ENCODE measurements around the gene FTCD.
A peak's percentile ranks its signal among the peaks of the same experiment; 100 is the strongest.
"Not testable (repeated sequence)": the region's sequence is repeated elsewhere in the genome, so short reads cannot be mapped to it uniquely, and the experiment has no call there.

Gene FTCD, protein sequence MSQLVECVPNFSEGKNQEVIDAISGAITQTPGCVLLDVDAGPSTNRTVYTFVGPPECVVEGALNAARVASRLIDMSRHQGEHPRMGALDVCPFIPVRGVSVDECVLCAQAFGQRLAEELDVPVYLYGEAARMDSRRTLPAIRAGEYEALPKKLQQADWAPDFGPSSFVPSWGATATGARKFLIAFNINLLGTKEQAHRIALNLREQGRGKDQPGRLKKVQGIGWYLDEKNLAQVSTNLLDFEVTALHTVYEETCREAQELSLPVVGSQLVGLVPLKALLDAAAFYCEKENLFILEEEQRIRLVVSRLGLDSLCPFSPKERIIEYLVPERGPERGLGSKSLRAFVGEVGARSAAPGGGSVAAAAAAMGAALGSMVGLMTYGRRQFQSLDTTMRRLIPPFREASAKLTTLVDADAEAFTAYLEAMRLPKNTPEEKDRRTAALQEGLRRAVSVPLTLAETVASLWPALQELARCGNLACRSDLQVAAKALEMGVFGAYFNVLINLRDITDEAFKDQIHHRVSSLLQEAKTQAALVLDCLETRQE

DNA sequence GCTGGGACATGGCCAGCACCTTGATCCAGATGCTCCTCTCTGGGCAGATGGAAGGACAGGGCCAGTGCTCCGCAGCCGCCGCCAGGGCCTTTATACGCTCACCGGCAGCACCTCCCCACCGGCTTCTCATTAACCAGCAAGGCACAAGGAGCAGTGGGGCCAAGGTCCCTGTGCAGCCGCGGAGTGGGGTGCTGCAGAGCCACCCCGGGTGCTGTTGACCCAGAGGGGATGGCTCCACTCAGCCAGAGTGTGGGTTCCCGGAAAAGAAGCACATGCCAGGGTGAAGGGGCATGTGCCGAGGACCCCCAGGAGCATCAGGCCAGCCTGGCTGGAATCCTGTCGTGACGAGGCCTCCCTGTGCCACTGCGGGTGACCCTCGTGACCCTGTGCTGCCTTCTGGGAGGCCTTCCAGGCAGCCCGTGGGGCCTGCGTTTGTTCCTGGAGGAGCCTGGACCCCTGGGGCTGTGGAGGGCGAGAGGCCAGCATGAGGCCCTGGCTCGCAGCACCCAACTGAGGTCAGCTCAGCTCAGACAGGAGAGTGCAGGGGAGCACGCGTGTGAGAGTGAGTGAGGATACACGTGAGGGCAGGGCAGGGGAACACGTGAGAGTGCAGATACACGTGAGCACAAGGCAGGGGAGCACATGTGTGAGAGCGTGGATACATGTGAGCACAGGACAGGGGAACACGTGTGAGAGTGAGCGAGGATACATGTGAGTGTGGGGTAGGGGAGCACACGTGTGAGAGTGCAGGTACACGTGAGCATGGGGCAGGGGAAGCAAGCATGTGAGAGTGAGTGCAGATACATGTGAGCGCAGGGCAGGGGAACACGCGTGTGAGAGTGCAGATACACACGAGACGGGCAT, at the start of gene FTCD:
Gene FTCD (minus strand): TSS at position 66 of the 864 bp plus-strand sequence. CDS start 56 bp downstream, at position 10.
- DNase-seq (ENCODE audit: low spot score), result peak; percentile 19

DNA sequence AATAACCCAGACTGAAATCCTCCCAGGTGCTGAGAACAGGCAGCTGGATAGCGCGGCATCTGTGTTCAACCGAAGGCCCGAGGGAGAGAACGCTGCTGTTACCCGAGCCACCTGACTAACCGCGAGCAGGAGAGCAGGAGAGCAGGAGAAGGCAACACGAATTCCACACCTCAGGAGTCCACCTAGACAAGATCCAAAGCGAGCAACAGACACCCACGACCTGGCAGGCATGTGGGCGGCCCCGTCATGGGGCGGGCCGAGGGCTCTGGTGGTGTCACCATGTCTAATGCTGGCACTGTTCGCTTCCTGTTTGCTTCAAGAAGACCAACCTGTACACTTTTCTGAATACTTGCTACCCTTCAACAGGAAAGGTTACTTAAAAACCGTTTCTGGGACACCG, 49.8 kb upstream of the FTCD start:
- DNase-seq (ENCODE audit: low spot score), result no peak

DNA sequence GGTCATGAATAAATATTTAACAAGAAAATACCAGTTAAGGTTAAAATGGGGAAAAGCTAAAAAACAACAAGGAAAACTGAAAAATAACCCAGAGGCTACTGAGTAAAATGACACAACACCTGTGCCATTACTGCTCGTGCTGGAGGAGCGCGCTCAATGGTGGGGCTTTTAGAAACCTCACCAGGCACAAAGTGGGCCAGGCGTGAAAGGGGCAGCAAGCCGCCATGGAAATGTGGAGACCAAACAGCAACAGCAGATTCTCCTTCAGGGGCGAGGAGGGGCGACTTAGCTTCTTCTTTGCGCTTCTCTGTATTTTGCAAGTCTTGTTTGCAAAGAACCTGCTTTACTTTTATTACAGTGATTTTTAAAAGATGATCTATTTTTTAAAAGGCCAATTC, 47.8 kb upstream of the FTCD start:
- DNase-seq (ENCODE audit: low spot score), result no peak

DNA sequence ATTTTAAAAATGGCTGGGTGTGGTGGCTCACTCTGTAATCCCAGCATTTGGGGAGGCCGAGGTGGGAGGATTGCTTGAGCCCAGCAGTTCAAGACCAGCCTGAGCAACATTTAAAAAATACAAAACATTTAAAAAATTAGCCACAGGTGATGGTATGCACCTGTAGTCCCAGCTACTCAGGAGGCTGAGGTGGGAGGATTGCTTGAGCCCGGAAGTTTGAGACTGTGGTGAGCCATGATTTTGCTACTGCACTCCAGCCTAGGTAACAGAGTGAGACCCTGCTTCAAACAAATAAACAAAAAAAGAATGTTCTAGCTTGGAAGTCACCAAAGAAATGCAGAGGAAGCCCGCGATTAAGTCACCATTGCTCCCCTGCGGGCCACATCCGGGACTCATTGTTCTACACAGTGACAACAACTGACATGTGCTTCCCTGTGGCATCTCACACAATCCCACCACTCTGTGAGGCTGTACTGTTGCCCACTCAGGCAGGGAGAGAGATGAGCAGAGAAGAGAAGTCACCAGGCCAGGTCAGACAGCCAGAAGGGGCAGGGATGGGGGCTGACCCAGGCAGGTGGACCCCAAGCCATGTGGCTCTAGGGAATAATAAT, 47.3 kb upstream of the FTCD start:
- DNase-seq (ENCODE audit: low spot score), result no peak

DNA sequence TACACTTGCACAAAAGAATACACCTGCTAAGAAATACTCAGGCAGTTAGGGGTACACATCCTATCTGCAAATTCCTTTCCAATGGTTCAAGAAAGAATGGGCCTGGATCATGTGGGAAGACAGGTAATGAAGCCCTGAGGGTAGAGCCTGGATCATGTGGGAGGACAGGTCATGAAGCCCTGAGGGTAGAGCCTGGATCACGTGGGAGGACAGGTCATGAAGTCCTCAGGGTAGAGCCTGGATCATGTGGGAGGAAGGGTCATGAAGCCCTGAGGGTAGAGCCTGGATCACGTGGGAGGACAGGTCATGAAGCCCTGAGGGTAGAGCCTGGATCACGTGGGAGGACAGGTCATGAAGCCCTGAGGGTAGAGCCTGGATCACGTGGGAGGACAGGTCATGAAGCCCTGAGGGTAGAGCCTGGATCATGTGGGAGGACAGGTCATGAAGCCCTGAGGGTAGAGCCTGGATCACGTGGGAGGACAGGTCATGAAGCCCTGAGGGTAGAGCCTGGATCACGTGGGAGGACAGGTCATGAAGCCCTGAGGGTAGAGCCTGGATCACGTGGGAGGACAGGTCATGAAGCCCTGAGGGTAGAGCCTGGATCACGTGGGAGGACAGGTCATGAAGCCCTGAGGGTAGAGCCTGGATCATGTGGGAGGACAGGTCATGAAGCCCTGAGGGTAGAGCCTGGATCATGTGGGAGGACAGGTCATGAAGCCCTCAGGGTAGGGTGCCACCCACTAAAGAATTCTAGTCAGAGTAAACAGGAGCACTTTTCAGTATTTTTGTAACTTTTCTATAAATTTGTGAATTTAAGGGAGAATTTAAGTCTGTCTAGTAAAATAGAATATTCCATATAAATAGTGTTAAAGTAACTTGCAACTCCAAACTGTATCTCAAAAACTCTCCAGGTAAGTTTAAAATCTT, 45.8 kb upstream of the FTCD start:
- not testable (repeated sequence) for DNase-seq (ENCODE audit: low spot score)

DNA sequence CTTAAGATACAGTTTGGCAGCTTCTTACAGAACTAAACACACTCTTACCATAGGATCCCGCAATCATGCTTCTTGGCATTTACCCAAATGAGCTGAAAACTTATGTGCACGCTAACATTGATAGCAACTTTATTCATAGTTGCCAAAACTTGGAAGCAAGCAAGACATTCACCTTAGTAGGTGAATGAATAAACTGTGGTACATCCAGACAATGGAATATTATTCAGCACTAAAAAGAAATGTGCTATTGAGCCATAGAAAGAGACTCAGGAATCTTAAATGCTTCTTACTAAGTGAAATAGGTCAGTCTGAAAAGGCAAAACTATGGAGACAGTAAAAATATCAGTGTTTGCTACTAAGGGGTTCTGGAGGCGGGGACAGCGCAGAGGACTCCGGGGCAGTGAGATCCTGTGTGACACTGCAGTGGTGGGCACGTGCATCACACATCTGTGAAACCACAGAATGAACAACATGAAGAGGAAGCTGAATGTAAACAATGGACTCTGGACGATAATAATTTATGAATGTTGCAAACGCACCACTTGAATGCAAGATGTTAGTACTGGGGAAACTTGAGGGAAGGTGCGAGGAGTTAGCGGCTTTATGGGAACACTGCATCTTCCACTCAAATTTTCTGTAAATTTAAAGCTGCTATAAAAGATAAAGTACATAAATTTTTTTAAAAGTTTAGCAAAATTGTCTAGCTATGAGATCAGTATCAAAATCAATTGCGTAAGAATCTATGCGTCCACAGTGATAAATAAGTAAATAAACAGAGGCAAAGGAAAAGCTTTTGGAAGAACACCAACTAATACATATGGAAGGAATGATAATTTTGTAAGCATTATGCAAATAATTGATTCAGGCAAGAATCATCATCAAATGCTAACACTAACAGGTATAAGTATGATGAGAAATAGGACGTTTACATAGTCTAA, 44.3 kb upstream of the FTCD start:
- DNase-seq (ENCODE audit: low spot score), result no peak

DNA sequence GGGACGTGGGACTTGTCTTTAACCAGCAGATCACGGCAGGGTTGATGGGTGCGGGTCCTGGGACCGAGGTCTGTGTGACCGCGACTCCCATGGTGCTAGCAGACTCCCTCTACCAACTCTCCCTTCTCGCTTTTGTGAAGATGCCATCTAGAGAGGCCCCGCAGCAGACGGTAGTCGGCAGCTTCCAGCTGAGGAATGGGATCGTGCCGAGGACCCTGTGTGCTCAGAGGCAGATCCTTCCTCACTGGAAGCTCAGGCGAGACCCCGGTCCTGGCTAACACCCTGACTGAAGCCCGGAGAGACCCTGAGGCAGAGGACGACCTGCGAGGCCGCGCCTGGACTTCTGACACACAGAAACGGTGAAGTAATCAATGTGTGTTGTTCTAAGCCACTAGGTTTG, 41.4 kb upstream of the FTCD start:
- no peak for DNase-seq (ENCODE audit: low spot score)

DNA sequence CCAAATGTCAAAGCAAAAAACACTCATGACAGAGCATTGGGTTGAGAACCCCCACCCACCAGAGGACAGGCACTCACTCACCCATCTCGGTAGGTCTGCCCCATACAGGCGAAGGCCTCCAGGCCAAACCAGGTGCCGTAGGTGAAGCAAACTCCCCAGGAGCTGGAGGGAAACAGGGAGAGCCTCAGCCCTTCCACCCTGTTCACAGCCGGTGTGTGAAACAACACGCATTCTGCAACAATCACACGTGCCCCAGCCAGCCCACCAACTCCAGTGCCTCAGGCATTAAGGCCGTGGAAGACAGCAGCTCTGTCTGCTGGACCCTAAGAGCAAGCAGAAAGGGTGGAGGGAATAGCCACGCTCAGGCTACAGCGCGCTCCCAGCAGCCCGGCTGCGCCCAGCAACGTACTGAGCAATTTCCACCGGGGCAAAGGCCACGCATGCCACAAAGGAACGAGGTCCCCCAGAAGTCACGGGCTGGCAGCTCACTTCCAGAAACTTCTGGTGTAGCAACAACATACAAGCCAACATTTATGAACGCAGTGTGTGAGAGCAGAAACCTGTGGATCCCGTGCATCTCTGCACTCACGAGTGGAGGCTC, 40.3 kb upstream of the FTCD start:
- no peak for DNase-seq (ENCODE audit: low spot score)

DNA sequence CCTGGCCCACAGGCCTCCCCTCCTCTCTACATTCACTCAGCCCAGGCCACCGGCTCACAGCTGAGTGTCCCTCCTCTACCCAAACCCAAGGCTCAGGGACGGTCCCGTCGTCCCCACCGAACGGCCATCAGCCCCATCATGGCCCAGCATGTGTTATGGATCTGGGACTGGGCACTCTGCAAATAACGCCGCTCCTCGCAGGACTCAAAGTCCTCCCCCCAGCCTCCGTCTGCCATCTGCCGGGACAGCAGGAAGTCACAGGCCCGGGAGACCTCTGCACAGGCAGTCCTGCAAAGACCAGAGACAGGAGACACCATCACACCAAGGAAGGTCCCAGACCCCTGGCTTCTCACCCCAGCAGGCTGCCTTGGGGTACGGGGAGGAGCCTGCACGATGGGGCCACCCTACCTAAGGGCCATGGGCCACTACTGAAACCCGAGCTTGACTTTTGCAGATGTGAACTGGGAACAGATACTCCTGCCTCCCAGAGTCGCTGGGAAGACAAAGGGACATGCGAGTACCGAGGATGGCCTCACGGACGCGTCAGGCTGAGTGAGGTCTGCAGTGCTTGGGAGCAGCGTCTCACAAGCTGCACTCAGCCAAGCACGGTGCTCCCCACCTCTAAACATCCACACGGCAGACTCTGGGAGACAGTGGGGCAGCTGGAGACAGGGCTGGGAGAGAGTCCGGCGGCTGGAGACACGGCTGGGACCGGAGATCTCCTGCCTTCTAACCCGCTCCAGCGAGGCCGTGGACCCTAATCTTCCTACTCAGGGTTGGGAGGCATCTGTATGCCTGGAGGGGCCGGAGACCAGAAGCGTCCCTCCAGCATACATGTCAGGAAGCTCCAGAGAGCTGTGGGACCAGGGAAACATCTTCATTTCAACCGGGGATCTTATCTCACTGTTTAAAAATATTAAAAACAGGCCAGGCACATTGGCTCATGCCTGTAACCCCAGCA, 39.3 kb upstream of the FTCD start:
- DNase-seq (ENCODE audit: low spot score), result no peak

DNA sequence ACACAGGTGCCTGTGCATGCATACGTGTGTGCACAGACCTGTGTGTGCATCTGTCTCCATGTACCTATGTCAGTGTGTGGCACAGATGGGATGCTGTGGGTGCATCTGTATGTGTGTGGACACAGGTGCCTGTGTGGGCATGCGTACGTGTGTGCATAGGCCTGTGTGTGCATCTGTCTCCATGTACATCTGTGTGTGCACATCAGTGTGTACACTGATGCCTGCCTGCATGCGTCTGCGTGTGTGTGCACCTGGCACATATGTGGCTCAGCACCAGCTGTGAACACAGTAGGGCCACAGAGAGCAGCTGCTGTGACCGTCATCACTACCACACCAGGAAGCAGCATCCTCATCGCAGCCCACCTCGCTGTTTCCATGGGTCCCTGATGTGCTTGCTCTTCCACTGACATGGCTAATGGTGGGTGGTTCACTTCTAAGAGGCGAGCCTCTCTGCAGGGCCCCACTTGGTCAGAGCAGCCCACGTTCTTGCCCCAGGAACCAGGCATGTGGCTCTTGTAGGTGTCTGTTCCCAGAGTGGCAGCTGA, 38.5 kb upstream of the FTCD start:
- DNase-seq (ENCODE audit: low spot score), result no peak

DNA sequence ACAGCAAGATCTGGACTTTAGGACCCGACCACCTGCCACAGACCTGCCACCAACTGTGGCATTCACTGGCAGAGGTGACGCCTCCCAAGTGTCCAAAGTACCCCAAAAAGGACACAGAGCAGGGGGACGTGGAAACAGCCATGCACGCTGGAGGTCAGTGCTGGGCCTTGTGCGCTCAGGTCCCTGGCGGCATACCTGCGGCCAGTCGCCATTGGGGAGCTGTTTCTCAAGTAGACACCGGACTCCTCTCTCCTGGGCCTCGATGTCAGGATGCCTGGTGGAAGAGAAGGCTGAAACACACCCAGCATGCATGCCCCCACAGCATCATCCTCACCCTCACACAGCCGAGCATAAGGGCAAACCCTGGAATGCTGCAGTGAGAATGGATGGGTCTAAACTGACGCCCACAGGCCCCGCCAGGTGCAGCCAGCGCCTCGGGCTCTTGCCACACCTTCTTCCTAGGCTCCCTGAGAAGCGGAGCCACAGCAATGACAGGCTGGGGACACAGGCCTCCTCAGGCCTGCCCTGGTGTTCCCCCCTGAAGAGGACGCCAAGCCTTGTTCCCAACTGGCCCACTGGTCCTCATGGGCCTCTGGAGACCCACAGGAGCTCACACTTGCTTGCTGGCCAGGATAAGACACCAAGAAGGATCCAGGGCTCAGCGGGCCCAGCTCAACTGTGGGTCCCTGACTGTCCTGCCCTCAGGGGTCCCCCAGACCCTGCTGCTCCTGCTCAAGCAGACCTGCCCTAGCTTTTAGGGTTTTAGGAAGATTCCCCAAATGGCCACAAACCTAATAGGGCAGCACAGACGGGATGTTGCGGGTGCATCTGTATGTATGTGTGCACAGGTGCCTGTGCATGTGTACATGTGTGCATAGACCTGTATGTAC, 36.6 kb upstream of the FTCD start:
- no peak for DNase-seq (ENCODE audit: low spot score)

DNA sequence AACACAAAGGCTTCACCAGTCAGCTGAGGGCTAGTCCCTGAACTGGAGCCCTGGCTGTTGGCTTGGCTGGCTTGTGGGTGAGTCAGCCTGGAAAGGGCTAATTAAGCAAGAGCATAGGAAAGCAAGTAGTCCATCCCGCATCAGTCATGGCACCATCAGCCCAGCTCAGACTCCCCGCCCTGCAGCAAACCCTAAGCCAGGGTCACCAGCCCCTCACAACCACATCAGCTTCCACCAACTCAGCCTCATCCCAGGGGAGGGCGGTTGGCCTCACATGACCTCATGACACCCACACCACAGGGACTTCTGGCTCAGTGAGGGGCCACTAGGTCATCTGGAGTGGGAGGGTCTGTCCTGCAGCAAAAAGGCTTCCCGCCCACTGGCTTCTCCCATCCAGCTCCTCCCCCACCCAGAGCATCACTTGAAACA, 35.9 kb upstream of the FTCD start:
- DNase-seq (ENCODE audit: low spot score), result peak; percentile 53

DNA sequence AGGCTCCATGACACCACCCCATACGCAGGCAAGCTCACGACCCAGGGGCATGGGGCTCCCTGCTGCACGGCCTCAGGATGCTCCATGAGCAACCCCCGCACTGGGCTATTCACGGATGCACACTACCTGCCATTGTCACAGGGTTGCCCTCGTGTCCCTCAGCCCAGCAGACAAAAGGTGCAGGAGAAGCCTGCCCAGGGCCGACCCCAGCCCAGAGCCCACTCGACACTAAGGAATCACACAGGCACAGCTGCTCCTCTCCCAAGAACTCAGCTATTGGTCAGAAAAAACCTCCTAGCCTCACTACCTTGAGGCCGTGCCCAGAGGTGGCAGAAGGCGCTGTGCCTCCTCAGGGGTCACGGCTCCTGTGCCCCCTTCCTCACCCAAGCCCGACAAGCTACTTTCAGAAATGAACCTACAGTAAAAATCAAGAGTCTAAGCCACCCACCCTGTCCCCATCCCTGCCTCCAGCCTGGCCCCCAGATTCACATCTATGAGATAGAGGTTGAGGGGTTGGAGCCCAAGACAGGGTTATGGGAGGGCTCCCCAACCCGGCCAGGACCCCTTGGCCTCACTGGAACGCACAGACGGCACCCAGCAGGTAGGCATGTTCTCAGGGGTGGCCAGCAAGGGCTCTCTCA, 35.2 kb upstream of the FTCD start:
- DNase-seq (ENCODE audit: low spot score), result no peak

DNA sequence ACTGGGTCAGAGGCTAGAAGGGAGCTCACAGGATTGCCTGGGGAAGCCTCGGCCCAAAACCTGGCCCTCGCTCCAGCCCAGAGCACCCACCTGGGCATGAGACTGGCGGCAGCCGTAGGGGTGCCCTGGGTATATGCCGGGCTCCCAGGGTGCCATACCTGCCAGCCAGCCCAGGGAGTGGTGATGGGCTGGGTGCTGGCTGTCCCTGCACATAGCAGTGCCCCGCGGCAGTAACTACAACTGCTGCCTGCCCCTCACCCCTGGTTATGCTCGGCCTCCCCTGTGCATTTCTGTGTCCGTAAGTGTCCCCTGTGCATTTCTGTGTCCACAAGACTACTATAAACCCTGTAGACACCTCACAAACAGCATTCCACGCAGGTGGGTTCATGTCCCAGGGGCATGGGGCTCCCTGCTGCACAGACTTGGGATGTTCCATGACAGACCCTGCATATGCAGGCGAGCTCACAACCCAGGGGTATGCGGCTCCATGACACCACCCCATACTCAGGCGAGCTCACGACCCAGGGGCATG, 34.6 kb upstream of the FTCD start:
- no peak for DNase-seq (ENCODE audit: low spot score)

DNA sequence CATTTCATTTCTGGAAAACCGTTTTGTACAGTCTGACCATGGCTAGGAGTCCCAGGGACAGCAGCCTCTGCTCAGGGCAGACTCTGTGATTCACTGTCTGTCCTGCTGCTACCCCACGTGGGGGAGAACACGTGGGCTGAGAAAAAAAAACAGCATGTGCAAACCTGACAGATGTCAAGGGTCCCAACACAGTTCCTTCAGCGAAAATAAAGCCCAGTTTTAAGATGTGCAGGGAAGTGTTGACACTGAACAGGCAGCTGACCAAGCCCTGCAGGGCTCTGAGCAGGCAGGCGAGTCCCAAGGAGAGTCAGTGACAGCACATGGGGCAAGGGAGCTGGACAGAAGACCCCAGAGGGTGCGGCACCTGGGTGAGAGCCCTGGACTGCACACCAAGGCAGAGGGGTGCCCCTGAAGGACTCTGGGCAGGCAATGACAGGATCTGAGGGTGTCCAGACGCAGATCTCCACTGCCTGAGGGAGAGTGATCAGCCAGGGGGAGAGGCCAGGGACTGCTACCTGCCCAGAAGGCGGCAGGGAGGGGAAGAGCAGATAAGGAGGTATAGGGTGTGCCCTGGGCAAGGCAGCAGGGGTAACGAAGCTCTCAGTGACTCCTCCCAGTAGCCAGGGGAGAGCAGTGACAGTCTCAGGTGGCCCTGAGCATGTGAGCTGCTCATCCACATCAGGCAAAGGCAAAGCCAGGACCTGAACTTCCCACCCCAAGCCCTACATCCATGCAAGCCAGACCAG, 34.0 kb upstream of the FTCD start:
- DNase-seq (ENCODE audit: low spot score), result no peak

Data from kidney tubule cell (primary cell).